GM23338 (cell line): ENCODE results near the gene TUBB. TPM values are rescaled to one million over a fixed set of nuclear protein-coding genes. Genes with fewer than 3 reads are reported as not detected.
"Not testable (repeated sequence)": the region's sequence is repeated elsewhere in the genome, so short reads cannot be mapped to it uniquely, and the experiment has no call there.

ENCODE experiments used
- ATAC-seq: fragments of 200-7000 bp; cut with Tn5 transposase; 3 replicates; pipeline ENCODE4 v1.9.1; 2020
- DNase-seq: peaks from one replicate; pipeline ENCODE4 v3.0.0-alpha.2; 2015; ENCODE audit warnings: low spot score
- H2AFZ ChIP-seq: fragments of 200-600 bp; sonication (generic); 2 replicates; pipeline ENCODE4 v1.8.0; 2016; ENCODE audit warnings: antibody characterized with exemption, mild to moderate bottlenecking, moderate library complexity
- H3F3A ChIP-seq: fragments of 200-600 bp; sonication (generic); replicated peaks from 2 replicates; pipeline ENCODE4 v1.8.0; 2017; ENCODE audit warnings: antibody characterized with exemption, mixed run types, low read depth
- H3K27ac ChIP-seq: fragments of 200-600 bp; sonication (generic); 2 replicates; pipeline ENCODE4 v1.6.1; 2016; ENCODE audit warnings: low read depth
- H3K27me3 ChIP-seq: fragments of 200-600 bp; sonication (generic); 2 replicates; pipeline ENCODE4 v1.8.0; 2016; ENCODE audit warnings: mild to moderate bottlenecking, mixed run types, moderate library complexity; ENCODE audit not compliant: insufficient read depth
- H3K36me3 ChIP-seq: fragments of 200-600 bp; sonication (generic); 2 replicates; pipeline ENCODE4 v1.8.0; 2016; ENCODE audit warnings: mild to moderate bottlenecking; ENCODE audit not compliant: insufficient read depth
- H3K4me1 ChIP-seq: fragments of 200-600 bp; sonication (generic); 2 replicates; pipeline ENCODE4 v1.8.0; 2016; ENCODE audit warnings: mild to moderate bottlenecking, moderate library complexity; ENCODE audit not compliant: insufficient read depth
- H3K4me2 ChIP-seq: fragments of 200-600 bp; sonication (generic); 2 replicates; pipeline ENCODE4 v1.7.1; 2017; ENCODE audit warnings: mixed run types
- H3K4me3 ChIP-seq: fragments of 200-600 bp; sonication (generic); 2 replicates; pipeline ENCODE4 v1.6.1; 2016; ENCODE audit warnings: mixed run types
- H3K79me2 ChIP-seq: fragments of 200-600 bp; sonication (generic); replicated peaks from 2 replicates; pipeline ENCODE4 v1.8.0; 2017; ENCODE audit warnings: mild to moderate bottlenecking; ENCODE audit not compliant: insufficient read depth
- H3K9me2 ChIP-seq: fragments of 200-600 bp; sonication (generic); 2 replicates; pipeline ENCODE4 v1.8.0; 2017; ENCODE audit not compliant: insufficient read depth
- H4K20me1 ChIP-seq: fragments of 200-600 bp; sonication (generic); replicated peaks from 2 replicates; pipeline ENCODE4 v1.8.0; 2017; ENCODE audit warnings: mild to moderate bottlenecking; ENCODE audit not compliant: insufficient read depth
- H3K27ac Mint-ChIP-seq: 2 replicates; pipeline ENCODE4 v1.8.0; 2020; ENCODE audit warnings: inconsistent platforms, mild to moderate bottlenecking, moderate library complexity, mixed read lengths
- H3K27me3 Mint-ChIP-seq: 3 replicates; pipeline ENCODE4 v1.8.0; 2022; ENCODE audit warnings: low read depth, mild to moderate bottlenecking, moderate library complexity, mixed read lengths, inconsistent platforms; ENCODE audit not compliant: insufficient read depth, poor library complexity
- H3K36me3 Mint-ChIP-seq: 3 replicates; pipeline ENCODE4 v1.8.0; 2021; ENCODE audit warnings: low read depth, mild to moderate bottlenecking, inconsistent platforms, moderate library complexity, mixed read lengths
- H3K4me1 Mint-ChIP-seq: 3 replicates; pipeline ENCODE4 v1.8.0; 2020; ENCODE audit warnings: mild to moderate bottlenecking, inconsistent platforms, mixed read lengths
- H3K4me3 Mint-ChIP-seq: 3 replicates; pipeline ENCODE4 v1.8.0; 2021; ENCODE audit warnings: moderate library complexity, mild to moderate bottlenecking, inconsistent platforms, mixed read lengths
- H3K9me3 Mint-ChIP-seq: 3 replicates; pipeline ENCODE4 v1.8.0; 2020; ENCODE audit warnings: moderate library complexity, mild to moderate bottlenecking, inconsistent platforms, mixed read lengths
- CREB1 ChIP-seq: fragments of 250-450 bp; sonication (Bioruptor Pico); IDR thresholded peaks from 2 replicates; pipeline ENCODE4 v1.5.0; 2020; ENCODE audit warnings: low read depth, mild to moderate bottlenecking, moderate library complexity
- EZH2 ChIP-seq: fragments of 200-600 bp; sonication (generic); IDR thresholded peaks from one replicate; pipeline ENCODE4 v1.8.0; 2017; ENCODE audit warnings: antibody characterized with exemption, mild to moderate bottlenecking, low read depth; ENCODE audit not compliant: unreplicated experiment
- EZH2phosphoT487 ChIP-seq: fragments of 200-600 bp; sonication (generic); IDR thresholded peaks from one replicate; pipeline ENCODE4 v1.8.1; 2018; ENCODE audit warnings: antibody characterized with exemption; ENCODE audit not compliant: unreplicated experiment
- JUNB ChIP-seq: IDR thresholded peaks from one replicate; pipeline ENCODE4 v1.6.1; 2016; ENCODE audit warnings: antibody characterized with exemption; ENCODE audit not compliant: unreplicated experiment
- NANOG ChIP-seq: IDR thresholded peaks from 2 replicates; pipeline ENCODE4 v1.6.1; 2016; ENCODE audit warnings: antibody characterized with exemption, borderline replicate concordance
- POLR2AphosphoS5 ChIP-seq: IDR thresholded peaks from 2 replicates; pipeline ENCODE4 v1.6.1; 2016; ENCODE audit warnings: antibody characterized with exemption, low read depth
- ZNF114 ChIP-seq: fragments of 250-450 bp; sonication (Bioruptor Pico); IDR thresholded peaks from 2 replicates; pipeline ENCODE4 v1.5.0; 2020; ENCODE audit warnings: mild to moderate bottlenecking, moderate library complexity
- polyA plus RNA-seq: library from polyadenylated mRNA; unstranded; fragments of >200 nt; fragmentation: Nextera tagmentation; extraction: Ambion mirVana; gene quantifications from 2 replicates; pipeline ENCODE4 v1.2.1, GENCODE V29; 2016
- total RNA-seq: library from RNA; depleted of rRNA; stranded (reverse); fragments of >200 nt; shearing (Covaris generic); gene quantifications from 2 replicates; pipeline ENCODE4 v1.2.3, GENCODE V29; 2014
- TF ChIP-seq, protein P1 (sequence below), 2 experiments: fragments of 200-600 bp in 1 of 2; sonication (generic) in 1 of 2; conservative IDR thresholded peaks; 2 replicates each; pipeline versions ENCODE4 v1.5.1 to v1.6.1; 2016 to 2017; ENCODE audit warnings: antibody characterized with exemption in 2 of 2, low read depth in 2 of 2, mild to moderate bottlenecking in 2 of 2, moderate library complexity in 1 of 2
- TF ChIP-seq, protein P2 (sequence below): IDR thresholded peaks from 2 replicates; pipeline ENCODE4 v1.6.1; 2016; ENCODE audit warnings: antibody characterized with exemption
- TF ChIP-seq, protein P3 (sequence below): IDR thresholded peaks from one replicate; pipeline ENCODE4 v1.6.1; 2018; ENCODE audit warnings: antibody characterized with exemption; ENCODE audit not compliant: unreplicated experiment

TUBB gene
- total and polyA plus RNA-seq, 2 experiments from 2014 or later, result 1,041 to 1,704 TPM

DNA sequence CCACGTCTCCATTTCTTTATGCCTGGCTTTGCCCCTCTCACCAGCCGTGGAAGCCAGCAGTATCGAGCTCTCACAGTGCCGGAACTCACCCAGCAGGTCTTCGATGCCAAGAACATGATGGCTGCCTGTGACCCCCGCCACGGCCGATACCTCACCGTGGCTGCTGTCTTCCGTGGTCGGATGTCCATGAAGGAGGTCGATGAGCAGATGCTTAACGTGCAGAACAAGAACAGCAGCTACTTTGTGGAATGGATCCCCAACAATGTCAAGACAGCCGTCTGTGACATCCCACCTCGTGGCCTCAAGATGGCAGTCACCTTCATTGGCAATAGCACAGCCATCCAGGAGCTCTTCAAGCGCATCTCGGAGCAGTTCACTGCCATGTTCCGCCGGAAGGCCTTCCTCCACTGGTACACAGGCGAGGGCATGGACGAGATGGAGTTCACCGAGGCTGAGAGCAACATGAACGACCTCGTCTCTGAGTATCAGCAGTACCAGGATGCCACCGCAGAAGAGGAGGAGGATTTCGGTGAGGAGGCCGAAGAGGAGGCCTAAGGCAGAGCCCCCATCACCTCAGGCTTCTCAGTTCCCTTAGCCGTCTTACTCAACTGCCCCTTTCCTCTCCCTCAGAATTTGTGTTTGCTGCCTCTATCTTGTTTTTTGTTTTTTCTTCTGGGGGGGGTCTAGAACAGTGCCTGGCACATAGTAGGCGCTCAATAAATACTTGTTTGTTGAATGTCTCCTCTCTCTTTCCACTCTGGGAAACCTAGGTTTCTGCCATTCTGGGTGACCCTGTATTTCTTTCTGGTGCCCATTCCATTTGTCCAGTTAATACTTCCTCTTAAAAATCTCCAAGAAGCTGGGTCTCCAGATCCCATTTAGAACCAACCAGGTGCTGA, 3.9 kb downstream of the TUBB start:
- DNase-seq, H3K9me2 ChIP-seq, H3K4me3 ChIP-seq, H3K4me2 ChIP-seq, H3K27me3 ChIP-seq, H2AFZ ChIP-seq, ATAC-seq, H3K4me1 ChIP-seq: not testable (repeated sequence)
- Mint-ChIP-seq H3K9me3 (peaks cover 11% of the 10 kb centered on the region; the same call in 2 of the 3 replicates), H3K4me3 (peak overlapping the region; percentile 100), H3K36me3 (peaks cover 76% of the 10 kb centered on the region), H3K27ac (peak overlapping the region; percentile 89), H3K4me1 (peaks cover 31% of the 10 kb centered on the region), H3K27me3 (peaks cover 67% of the 10 kb centered on the region)
- Histone ChIP-seq H3F3A (peaks cover 67% of the 10 kb centered on the region), H3K36me3 (peaks cover 34% of the 10 kb centered on the region), H3K27ac (peak overlapping the region; percentile 70), H4K20me1 (peaks cover 31% of the 10 kb centered on the region), H3K79me2 (peaks cover 37% of the 10 kb centered on the region)
- TF ChIP-seq, protein P1, sequence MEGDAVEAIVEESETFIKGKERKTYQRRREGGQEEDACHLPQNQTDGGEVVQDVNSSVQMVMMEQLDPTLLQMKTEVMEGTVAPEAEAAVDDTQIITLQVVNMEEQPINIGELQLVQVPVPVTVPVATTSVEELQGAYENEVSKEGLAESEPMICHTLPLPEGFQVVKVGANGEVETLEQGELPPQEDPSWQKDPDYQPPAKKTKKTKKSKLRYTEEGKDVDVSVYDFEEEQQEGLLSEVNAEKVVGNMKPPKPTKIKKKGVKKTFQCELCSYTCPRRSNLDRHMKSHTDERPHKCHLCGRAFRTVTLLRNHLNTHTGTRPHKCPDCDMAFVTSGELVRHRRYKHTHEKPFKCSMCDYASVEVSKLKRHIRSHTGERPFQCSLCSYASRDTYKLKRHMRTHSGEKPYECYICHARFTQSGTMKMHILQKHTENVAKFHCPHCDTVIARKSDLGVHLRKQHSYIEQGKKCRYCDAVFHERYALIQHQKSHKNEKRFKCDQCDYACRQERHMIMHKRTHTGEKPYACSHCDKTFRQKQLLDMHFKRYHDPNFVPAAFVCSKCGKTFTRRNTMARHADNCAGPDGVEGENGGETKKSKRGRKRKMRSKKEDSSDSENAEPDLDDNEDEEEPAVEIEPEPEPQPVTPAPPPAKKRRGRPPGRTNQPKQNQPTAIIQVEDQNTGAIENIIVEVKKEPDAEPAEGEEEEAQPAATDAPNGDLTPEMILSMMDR (conservative IDR thresholded peaks at IDR 0.05; ENCODE audit: low read depth in 2 of 2), result peak in 1 of 2 experiments; percentile 11; a peak in 1 of 4 replicates

DNA sequence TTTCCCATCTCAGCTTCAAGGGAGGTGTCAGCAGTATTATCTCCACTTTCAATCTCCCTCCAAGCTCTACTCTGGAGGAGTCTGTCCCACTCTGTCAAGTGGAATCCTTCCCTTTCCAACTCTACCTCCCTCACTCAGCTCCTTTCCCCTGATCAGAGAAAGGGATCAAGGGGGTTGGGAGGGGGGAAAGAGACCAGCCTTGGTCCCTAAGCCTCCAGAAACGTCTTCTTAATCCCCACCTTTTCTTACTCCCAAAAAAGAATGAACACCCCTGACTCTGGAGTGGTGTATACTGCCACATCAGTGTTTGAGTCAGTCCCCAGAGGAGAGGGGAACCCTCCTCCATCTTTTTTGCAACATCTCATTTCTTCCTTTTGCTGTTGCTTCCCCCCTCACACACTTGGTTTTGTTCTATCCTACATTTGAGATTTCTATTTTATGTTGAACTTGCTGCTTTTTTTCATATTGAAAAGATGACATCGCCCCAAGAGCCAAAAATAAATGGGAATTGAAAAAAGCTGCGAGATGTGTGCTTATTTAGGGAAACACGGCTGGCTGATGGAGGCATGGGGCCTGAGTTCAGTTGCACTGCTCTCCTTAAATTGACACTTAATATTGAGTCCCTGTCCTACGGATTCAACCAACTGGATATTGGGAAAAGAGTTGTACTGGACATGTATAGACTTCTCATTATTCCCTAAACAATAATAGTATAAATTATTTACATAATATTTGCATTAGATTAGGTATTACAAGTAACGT, 4.9 kb downstream of the TUBB start:
- Histone ChIP-seq H3K4me1 (peaks cover 6% of the 10 kb centered on the region), H3K79me2 (peaks cover 37% of the 10 kb centered on the region), H3K4me2 (no peak overlapping the region), H3F3A (peaks cover 74% of the 10 kb centered on the region), H3K27me3 (no peaks in the 10 kb centered on the region), H3K27ac (peak overlapping the region; percentile 70), H4K20me1 (peaks cover 40% of the 10 kb centered on the region), H3K9me2 (no peaks in the 10 kb centered on the region), H2AFZ (no peak overlapping the region), H3K4me3 (no peak overlapping the region), H3K36me3 (peaks cover 41% of the 10 kb centered on the region)
- Mint-ChIP-seq H3K27me3 (peaks cover 58% of the 10 kb centered on the region), H3K27ac (peak overlapping the region; percentile 74), H3K4me1 (peaks cover 28% of the 10 kb centered on the region), H3K36me3 (peaks cover 81% of the 10 kb centered on the region), H3K9me3 (peaks cover 11% of the 10 kb centered on the region; the same call in 2 of the 3 replicates), H3K4me3 (peak overlapping the region; percentile 38; the same call in 2 of the 3 replicates)
- ATAC-seq (no peak), DNase-seq (no peak)
- TF ChIP-seq POLR2AphosphoS5 (no peak), NANOG (no peak), JUNB (no peak), EZH2phosphoT487 (no peak), EZH2 (no peak), ZNF114 (CRISPR knock-in tag) (no peak), CREB1 (CRISPR knock-in tag) (no peak)
- TF ChIP-seq, protein P2, sequence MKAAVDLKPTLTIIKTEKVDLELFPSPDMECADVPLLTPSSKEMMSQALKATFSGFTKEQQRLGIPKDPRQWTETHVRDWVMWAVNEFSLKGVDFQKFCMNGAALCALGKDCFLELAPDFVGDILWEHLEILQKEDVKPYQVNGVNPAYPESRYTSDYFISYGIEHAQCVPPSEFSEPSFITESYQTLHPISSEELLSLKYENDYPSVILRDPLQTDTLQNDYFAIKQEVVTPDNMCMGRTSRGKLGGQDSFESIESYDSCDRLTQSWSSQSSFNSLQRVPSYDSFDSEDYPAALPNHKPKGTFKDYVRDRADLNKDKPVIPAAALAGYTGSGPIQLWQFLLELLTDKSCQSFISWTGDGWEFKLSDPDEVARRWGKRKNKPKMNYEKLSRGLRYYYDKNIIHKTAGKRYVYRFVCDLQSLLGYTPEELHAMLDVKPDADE, result no peak
- TF ChIP-seq, protein P3, sequence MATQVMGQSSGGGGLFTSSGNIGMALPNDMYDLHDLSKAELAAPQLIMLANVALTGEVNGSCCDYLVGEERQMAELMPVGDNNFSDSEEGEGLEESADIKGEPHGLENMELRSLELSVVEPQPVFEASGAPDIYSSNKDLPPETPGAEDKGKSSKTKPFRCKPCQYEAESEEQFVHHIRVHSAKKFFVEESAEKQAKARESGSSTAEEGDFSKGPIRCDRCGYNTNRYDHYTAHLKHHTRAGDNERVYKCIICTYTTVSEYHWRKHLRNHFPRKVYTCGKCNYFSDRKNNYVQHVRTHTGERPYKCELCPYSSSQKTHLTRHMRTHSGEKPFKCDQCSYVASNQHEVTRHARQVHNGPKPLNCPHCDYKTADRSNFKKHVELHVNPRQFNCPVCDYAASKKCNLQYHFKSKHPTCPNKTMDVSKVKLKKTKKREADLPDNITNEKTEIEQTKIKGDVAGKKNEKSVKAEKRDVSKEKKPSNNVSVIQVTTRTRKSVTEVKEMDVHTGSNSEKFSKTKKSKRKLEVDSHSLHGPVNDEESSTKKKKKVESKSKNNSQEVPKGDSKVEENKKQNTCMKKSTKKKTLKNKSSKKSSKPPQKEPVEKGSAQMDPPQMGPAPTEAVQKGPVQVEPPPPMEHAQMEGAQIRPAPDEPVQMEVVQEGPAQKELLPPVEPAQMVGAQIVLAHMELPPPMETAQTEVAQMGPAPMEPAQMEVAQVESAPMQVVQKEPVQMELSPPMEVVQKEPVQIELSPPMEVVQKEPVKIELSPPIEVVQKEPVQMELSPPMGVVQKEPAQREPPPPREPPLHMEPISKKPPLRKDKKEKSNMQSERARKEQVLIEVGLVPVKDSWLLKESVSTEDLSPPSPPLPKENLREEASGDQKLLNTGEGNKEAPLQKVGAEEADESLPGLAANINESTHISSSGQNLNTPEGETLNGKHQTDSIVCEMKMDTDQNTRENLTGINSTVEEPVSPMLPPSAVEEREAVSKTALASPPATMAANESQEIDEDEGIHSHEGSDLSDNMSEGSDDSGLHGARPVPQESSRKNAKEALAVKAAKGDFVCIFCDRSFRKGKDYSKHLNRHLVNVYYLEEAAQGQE, result no peak
- TF ChIP-seq, protein P1 (conservative IDR thresholded peaks at IDR 0.05; ENCODE audit: low read depth in 2 of 2), result no peak
